HK-2 (cell line): ENCODE measurements around the gene FADS2.
"Not testable (repeated sequence)": the region's sequence is repeated elsewhere in the genome, so short reads cannot be mapped to it uniquely, and the experiment has no call there.

Source experiments
- DNase-seq: peaks from one replicate; pipeline ENCODE4 v3.0.0-alpha.2; 2018; ENCODE audit not compliant: unreplicated experiment

Gene FADS2

GRCh38 chr11:61868571-61869428 is 40.7 kb downstream of the FADS2 start:
- no peak for DNase-seq

- DNase-seq = no peak
These were observed 41.3 kb downstream of the FADS2 start for GRCh38 chr11:61869429-61869707.

- DNase-seq = no peak
These were observed 41.8 kb downstream of the FADS2 start for GRCh38 chr11:61869708-61870451.

- no peak for DNase-seq
These were observed 42.5 kb downstream of the FADS2 start for GRCh38 chr11:61870541-61871031.

- peak; percentile 69 for DNase-seq
These were observed 43.1 kb downstream of the FADS2 start for GRCh38 chr11:61871158-61871597.

GRCh38 chr11:61872935-61873565 is 45.0 kb downstream of the FADS2 start:
- no peak for DNase-seq

GRCh38 chr11:61873588-61874376 is 45.7 kb downstream of the FADS2 start:
- DNase-seq = no peak

GRCh38 chr11:61874377-61874809 is 46.3 kb downstream of the FADS2 start:
- no peak for DNase-seq

GRCh38 chr11:61874853-61875252 is 46.8 kb downstream of the FADS2 start:
- no peak for DNase-seq

GRCh38 chr11:61875698-61876097 is 47.6 kb downstream of the FADS2 start:
- DNase-seq = no peak

- DNase-seq = no peak
These were observed 51.1 kb downstream of the FADS2 start for GRCh38 chr11:61879152-61879551.

GRCh38 chr11:61880031-61880430 is 51.9 kb downstream of the FADS2 start:
- no peak for DNase-seq

- no peak for DNase-seq
These were observed 52.4 kb downstream of the FADS2 start for GRCh38 chr11:61880454-61880853.

- DNase-seq = no peak
These were observed 53.3 kb downstream of the FADS2 start for GRCh38 chr11:61881397-61881796.

GRCh38 chr11:61882267-61882666 is 54.2 kb downstream of the FADS2 start:
- not testable (repeated sequence) for DNase-seq

- DNase-seq = no peak
These were observed 54.8 kb downstream of the FADS2 start for GRCh38 chr11:61882879-61883278.

GRCh38 chr11:61883327-61883726 is 55.2 kb downstream of the FADS2 start:
- no peak for DNase-seq

GRCh38 chr11:61883947-61884346 is 55.8 kb downstream of the FADS2 start:
- no peak for DNase-seq

GRCh38 chr11:61885166-61885778 is 57.2 kb downstream of the FADS2 start:
- DNase-seq = no peak

GRCh38 chr11:61885784-61886580 is 57.9 kb downstream of the FADS2 start:
- DNase-seq = no peak
